T-helper 17 cell (primary cell): ENCODE data around the gene CEP170B. TPM values are rescaled to one million over a fixed set of nuclear protein-coding genes. Genes with fewer than 3 reads are reported as not detected.
"Not testable (repeated sequence)": the region's sequence is repeated elsewhere in the genome, so short reads cannot be mapped to it uniquely, and the experiment has no call there.

Experiments
- ATAC-seq: fragments of 150-1000 bp; cut with Tn5 transposase; 2 replicates; pipeline ENCODE4 v1.10.0; 2021; ENCODE audit warnings: mild to moderate bottlenecking, moderate library complexity
- DNase-seq, 3 donors: peaks; one replicate each; pipeline versions ENCODE4 v3.0.0 to v3.0.0-alpha.2; 2020 to 2021
- H3K9me3 ChIP-seq: one replicate; pipeline ENCODE4 v1.7.0; 2013; ENCODE audit warnings: low read length, mild to moderate bottlenecking; ENCODE audit not compliant: control insufficient read depth, poor library complexity, severe bottlenecking
- H3K27ac Mint-ChIP-seq: one replicate; pipeline ENCODE4 v1.8.0; 2022; ENCODE audit warnings: mild to moderate bottlenecking, moderate library complexity, mixed read lengths
- H3K27me3 Mint-ChIP-seq: one replicate; pipeline ENCODE4 v1.8.0; 2022; ENCODE audit warnings: mixed read lengths
- H3K36me3 Mint-ChIP-seq: one replicate; pipeline ENCODE4 v1.8.0; 2022; ENCODE audit warnings: low read depth, mixed read lengths
- H3K4me1 Mint-ChIP-seq: one replicate; pipeline ENCODE4 v1.8.0; 2022; ENCODE audit warnings: mild to moderate bottlenecking, mixed read lengths
- H3K4me3 Mint-ChIP-seq: one replicate; pipeline ENCODE4 v1.8.0; 2022; ENCODE audit warnings: mild to moderate bottlenecking, moderate library complexity, mixed read lengths
- total RNA-seq, 4 donors: library from RNA in 2 of 4; stranded (reverse) in 2 of 4; gene quantifications; one replicate each; pipeline ENCODE4 v1.2.3 and lab custom pipeline; 2022 to 2026

CEP170B gene
- total RNA-seq, 2 donors from 2014 or later = 7.0 to 7.7 TPM

DNA sequence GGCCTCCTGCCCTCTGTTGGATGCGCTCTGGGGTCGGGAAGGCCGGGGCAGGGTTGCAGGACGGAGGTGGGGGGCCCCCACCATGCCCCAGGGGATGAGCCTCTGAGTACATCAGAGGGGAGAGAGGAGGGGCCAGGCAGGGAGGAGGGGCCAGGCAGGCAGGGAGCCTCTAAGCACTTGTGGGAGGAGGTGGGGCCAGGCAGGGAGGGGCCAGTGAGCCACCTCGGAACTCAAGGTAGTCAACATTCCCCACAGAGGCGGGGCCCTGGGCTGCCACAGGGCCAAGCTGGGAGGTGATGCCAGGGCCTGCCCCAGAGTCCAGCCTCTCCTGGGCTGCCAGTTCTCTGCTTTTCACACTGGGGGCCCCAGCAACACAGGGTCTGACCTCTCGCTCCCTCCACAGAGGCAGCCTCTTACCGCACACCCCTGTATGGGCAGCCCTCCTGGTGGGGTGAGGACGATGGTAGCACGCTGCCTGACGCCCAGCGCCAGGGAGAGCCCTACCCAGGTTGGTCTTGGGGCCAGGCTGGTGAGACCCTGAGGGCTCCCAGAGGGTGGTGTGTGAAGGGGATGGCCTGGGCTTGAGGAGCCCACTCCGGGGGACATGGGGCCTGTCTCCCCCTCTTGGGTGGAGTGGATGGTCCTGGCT is 17.4 kb downstream of the CEP170B start:
- H3K4me1 Mint-ChIP-seq = peaks cover 3% of the 10 kb centered on the region
- no peaks in the 10 kb centered on the region for H3K36me3 Mint-ChIP-seq
- H3K9me3 ChIP-seq = no peaks in the 10 kb centered on the region
- ATAC-seq = no peak
- no peaks in the 10 kb centered on the region for H3K27me3 Mint-ChIP-seq
- no peak overlapping the region for H3K4me3 Mint-ChIP-seq
- DNase-seq = peak in 1 of 3 donors; percentile 12
- no peak overlapping the region for H3K27ac Mint-ChIP-seq

DNA sequence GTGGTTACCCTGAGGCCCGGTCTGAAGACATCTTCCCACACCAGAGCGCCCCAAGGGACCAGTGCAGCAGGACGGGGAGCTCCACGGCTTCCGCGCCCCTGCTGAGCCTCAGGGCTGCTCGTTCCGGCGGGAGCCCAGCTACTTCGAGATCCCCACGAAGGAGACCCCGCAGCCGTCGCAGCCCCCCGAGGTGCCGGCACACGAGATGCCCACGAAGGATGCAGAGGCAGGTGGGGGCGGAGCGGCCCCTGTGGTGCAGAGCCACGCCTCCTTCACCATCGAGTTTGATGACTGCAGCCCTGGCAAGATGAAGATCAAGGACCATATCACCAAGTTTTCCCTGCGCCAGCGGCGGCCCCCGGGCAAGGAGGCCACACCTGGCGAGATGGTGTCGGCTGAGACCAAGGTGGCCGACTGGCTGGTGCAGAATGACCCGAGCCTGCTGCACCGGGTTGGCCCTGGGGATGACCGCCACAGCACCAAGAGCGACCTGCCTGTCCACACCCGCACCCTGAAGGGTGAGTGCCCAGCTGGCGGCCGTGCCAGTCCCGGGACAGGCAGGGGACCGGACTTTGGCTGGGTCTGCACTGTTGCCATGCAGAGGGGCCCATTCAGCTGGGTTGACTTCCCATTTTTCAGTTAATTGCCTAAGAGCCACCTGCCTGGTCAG is 18.1 kb downstream of the CEP170B start:
- Mint-ChIP-seq H3K27me3 (no peaks in the 10 kb centered on the region), H3K27ac (no peak overlapping the region), H3K4me3 (no peak overlapping the region), H3K4me1 (peaks cover 3% of the 10 kb centered on the region), H3K36me3 (no peaks in the 10 kb centered on the region)
- H3K9me3 ChIP-seq = no peaks in the 10 kb centered on the region
- ATAC-seq (no peak), DNase-seq (no peak)

DNA sequence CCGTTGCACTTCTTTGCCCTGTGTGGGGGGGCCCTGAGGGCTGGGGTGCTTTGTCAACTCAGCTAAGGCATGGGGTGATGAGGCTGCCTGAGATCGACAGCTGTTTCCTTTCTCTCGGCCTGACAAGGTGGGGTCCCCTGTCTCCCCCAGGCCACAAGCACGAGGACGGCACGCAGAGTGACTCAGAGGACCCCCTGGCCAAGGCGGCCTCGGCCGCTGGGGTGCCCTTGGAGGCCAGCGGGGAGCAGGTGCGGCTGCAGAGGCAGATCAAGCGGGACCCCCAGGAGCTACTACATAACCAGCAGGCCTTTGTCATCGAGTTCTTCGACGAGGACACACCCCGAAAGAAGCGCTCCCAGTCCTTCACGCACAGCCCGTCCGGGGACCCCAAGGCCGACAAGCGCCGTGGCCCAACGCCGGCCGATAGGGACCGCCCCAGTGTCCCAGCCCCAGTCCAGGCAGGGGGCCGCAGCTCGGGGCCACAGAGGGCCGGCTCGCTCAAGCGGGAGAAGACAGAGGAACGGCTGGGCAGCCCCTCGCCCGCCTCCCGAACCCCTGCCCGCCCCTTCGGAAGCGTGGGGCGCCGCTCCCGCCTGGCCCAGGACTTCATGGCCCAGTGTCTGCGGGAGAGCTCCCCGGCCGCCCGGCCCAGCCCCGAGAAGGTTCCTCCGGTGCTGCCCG is 18.8 kb downstream of the CEP170B start:
- H3K9me3 ChIP-seq = no peaks in the 10 kb centered on the region
- DNase-seq (peak in 1 of 3 donors; percentile 10), ATAC-seq (no peak)
- Mint-ChIP-seq H3K36me3 (no peaks in the 10 kb centered on the region), H3K4me3 (no peak overlapping the region), H3K27ac (no peak overlapping the region), H3K4me1 (peaks cover 3% of the 10 kb centered on the region), H3K27me3 (no peaks in the 10 kb centered on the region)

DNA sequence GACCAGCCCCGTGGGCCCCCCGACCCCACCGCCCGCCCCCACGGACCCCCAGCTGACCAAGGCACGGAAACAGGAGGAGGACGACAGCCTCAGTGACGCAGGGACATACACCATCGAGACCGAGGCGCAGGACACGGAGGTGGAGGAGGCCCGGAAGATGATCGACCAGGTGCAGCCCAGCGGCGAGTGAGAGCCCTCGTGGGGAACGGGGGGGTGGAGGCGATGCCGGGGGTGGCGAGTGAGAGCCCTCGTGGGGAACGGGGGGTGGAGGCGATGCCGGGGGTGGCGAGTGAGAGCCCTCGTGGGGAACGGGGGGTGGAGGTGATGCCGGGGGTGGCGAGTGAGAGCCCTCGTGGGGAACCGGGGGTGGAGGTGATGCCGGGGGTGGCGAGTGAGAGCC is 19.3 kb downstream of the CEP170B start:
- not testable (repeated sequence) for H3K27ac Mint-ChIP-seq, H3K4me3 Mint-ChIP-seq, H3K36me3 Mint-ChIP-seq, H3K27me3 Mint-ChIP-seq, DNase-seq, H3K9me3 ChIP-seq, ATAC-seq, H3K4me1 Mint-ChIP-seq

DNA sequence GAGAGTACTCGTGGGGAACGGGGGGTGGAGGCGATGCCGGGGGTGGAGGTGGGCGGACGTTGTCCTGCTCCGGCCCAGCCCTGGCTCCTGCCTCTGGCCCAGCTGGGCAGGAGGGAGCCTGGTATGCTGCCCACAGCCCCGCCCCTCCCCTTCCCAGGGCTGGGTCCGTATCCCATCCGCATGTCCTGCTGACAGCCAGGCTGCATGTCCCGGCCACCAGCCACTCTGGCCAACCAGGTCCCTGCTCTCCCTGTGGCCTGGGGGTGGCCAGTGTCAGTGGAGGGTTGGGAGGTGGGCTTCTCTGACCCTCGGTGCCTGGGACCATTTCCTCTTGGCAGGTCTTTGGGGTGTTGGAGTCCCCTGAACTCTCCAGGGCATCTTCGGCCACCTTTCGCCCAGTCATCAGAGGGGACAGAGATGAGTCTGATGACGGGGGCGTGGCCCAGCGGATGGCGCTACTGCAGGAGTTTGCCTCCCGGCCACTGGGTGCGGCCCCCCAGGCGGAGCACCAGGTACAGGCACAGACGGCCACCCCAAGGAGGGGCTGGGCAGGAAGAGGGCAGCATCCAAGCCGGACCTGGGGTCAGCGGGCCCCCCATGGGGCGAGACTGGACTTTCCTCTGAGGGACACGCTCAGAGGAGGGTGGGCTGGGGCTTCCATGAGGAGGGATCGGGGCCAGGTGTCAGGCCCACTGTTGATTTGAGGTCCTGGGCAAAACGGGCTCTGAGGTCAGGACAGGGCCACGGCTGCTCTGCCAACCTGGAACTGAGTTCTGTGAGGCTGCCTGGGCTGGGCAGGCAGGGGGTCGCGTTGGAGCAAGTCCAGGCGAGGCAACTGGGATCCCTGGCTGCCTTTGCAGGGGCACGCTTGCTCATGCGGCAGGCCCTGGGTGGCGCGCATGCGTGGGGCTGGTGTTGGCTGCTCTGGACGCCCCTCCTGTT is 20.2 kb downstream of the CEP170B start:
- Mint-ChIP-seq H3K36me3 (no peaks in the 10 kb centered on the region), H3K27me3 (no peaks in the 10 kb centered on the region), H3K4me1 (peaks cover 3% of the 10 kb centered on the region), H3K4me3 (no peak overlapping the region), H3K27ac (no peak overlapping the region)
- no peaks in the 10 kb centered on the region for H3K9me3 ChIP-seq
- no peak for ATAC-seq
- DNase-seq = no peak

DNA sequence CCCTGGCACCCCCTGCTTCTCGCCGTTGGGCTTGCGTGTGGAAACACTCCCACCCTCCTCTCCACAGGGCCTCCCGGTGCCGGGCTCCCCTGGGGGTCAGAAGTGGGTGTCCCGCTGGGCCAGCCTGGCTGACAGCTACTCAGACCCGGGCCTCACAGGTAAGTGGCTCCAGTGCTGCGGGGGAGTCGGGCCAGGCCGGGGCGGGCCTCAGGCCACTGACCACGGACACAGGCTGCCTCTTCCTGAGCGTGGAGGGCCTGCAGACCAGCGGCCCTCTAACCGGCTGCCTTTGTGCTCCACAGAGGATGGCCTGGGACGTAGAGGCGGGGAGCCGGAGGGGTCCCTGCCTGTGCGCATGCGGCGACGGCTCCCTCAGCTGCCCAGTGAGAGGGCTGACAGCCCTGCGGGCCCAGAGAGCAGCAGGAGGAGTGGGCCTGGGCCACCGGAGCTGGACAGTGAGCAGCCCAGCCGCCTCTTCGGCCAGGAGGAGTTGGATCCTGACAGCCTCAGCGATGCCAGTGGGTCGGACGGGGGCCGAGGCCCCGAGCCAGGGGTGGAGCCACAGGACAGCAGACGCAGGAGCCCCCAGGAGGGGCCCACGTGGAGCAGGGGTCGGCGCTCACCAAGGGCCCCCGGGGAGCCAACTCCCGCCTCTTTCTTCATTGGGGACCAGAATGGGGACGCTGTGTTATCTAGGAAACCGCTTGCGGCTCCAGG is 21.1 kb downstream of the CEP170B start:
- no peaks in the 10 kb centered on the region for H3K9me3 ChIP-seq
- no peaks in the 10 kb centered on the region for H3K4me1 Mint-ChIP-seq
- no peaks in the 10 kb centered on the region for H3K27me3 Mint-ChIP-seq
- no peak overlapping the region for H3K4me3 Mint-ChIP-seq
- no peak overlapping the region for H3K27ac Mint-ChIP-seq
- H3K36me3 Mint-ChIP-seq = no peaks in the 10 kb centered on the region
- DNase-seq (no peak), ATAC-seq (no peak)

DNA sequence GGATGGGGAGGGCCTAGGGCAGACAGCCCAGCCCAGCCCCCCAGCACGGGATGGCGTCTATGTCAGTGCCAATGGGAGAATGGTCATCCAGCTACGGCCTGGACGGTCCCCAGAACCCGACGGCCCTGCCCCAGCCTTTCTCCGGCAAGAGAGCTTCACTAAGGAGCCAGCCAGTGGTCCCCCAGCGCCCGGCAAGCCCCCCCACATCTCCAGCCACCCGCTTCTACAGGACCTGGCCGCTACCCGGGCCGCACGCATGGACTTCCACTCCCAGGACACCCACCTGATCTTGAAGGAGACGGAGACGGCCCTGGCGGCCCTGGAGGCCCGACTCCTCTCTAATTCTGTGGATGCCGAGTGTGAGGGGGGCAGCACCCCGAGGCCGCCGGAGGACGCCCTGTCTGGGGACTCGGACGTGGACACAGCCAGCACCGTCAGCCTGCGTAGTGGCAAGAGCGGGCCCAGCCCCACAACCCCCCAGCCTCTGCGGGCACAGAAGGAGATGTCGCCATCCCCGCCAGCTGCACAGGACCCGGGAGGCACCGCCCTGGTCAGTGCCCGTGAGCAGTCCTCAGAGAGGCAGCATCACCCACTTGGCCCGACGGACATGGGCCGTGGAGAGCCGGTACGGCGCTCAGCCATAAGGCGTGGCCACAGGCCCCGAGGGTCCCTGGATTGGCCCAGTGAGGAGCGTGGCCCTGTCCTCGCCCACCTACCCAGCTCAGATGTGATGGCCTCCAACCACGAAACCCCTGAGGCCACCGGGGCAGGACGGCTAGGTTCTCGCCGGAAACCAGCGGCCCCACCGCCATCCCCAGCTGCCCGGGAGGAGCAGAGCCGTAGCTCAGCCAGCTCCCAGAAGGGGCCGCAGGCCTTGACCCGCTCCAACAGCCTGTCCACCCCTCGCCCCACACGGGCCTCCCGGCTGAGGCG is 21.9 kb downstream of the CEP170B start:
- ATAC-seq = no peak
- no peaks in the 10 kb centered on the region for H3K27me3 Mint-ChIP-seq
- DNase-seq = peak in 1 of 3 donors; percentile 11
- H3K27ac Mint-ChIP-seq = no peak overlapping the region
- no peak overlapping the region for H3K4me3 Mint-ChIP-seq
- H3K4me1 Mint-ChIP-seq = no peaks in the 10 kb centered on the region
- no peaks in the 10 kb centered on the region for H3K9me3 ChIP-seq
- no peaks in the 10 kb centered on the region for H3K36me3 Mint-ChIP-seq

DNA sequence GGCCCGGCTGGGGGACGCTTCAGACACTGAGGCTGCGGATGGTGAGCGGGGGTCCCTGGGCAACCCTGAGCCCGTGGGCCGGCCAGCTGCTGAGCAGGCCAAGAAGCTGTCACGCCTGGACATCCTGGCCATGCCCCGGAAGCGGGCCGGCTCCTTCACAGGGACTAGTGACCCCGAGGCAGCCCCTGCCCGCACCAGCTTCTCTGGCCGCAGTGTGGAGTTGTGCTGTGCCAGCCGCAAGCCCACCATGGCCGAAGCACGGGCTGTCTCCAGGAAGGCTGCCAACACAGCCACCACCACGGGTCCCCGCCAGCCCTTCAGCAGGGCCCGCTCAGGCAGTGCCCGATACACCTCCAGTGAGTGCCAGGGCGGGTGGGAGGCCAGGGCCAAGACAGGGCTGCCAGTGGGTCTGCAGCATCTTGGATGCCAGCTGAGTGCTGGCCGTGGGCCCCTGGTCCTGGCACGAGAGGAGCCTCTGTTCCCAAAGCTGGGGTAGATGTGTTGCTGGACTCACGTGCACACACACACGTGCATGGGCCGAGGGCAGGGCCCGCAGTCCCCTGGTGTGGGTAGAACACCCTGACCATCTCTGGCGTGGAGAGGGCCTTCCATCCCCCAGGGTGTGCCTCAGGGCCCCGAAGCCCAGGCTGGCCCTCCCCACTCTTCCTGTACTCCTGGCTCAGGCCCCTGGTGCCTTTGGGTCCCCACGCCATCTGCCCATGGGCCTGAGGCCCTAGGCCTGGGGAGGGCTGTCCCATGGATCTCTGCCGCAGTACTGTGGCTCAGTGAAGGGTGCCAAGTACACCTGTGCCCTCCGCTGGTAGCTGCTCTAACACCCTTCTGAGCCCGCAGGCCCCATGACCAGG is 22.8 kb downstream of the CEP170B start:
- DNase-seq (peak in 2 of 3 donors; percentile 2 to 10), ATAC-seq (no peak)
- no peaks in the 10 kb centered on the region for H3K27me3 Mint-ChIP-seq
- H3K4me3 Mint-ChIP-seq = no peak overlapping the region
- H3K9me3 ChIP-seq = no peaks in the 10 kb centered on the region
- no peak overlapping the region for H3K27ac Mint-ChIP-seq
- no peaks in the 10 kb centered on the region for H3K36me3 Mint-ChIP-seq
- no peaks in the 10 kb centered on the region for H3K4me1 Mint-ChIP-seq

DNA sequence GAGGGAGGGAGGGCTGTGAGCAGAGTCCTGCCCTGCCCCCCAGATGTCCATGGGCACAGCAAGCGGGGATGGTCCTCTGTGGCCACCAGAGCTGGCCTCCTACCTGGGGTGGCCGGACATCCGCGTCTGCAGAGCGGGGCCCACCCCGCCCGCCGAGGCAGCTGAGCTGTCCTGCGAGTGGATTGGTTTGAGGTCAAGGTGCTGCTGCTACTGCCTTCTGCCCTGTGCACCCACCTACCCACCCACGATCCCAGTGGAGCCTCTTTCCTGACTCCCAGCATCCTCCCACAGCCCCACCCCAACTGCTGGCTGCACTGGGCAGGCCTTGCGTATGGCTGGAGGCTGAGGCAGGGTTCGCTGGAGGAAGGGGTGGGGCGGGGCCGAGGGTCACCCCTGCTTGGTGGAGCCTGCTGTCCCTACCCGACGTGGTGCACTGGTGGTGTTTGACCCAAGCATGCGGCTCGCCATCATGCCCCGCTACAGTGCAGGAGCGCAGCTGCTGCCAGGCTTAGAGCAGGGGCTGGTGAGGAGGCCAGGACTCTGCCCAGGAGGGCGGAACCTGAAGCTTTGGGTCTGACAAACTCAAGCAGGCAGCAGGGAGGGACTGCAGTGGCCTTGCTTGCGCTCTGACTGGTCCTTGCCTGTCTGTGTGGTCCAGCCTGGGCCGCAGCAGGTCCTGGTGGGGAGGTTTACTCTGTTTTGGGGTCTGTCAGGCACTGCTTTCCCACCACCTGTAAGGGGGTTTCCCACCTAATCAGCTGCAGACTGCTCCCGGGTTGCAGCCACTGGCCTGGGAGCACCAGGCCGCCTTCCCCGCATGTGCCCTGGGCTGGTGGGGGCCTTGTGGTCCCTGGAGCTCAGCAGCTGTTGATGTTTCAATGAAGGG is 23.7 kb downstream of the CEP170B start:
- H3K36me3 Mint-ChIP-seq = no peaks in the 10 kb centered on the region
- H3K27me3 Mint-ChIP-seq = no peaks in the 10 kb centered on the region
- no peaks in the 10 kb centered on the region for H3K9me3 ChIP-seq
- no peaks in the 10 kb centered on the region for H3K4me1 Mint-ChIP-seq
- no peak overlapping the region for H3K27ac Mint-ChIP-seq
- no peak for DNase-seq
- no peak overlapping the region for H3K4me3 Mint-ChIP-seq
- ATAC-seq = no peak

DNA sequence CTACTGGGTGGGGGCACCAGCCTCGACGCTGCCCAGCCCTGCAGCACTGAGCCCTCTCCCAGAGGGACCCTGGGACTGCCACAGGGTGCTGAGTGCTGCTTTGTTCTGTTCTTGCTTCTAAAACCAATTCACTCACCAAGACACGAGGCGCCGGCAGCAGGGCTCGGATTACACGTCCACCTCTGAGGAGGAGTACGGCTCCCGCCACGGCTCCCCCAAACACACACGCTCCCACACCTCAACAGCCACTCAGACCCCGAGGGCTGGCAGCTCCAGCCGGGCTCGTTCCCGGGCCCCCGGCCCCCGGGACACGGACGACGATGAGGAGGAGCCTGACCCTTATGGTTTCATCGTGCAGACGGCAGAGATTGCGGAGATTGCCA is 24.3 kb downstream of the CEP170B start:
- ATAC-seq = no peak
- Mint-ChIP-seq H3K4me1 (no peaks in the 10 kb centered on the region), H3K36me3 (no peaks in the 10 kb centered on the region), H3K4me3 (no peak overlapping the region), H3K27ac (no peak overlapping the region), H3K27me3 (no peaks in the 10 kb centered on the region)
- no peak for DNase-seq
- no peaks in the 10 kb centered on the region for H3K9me3 ChIP-seq
